K562 (cell line): ENCODE results near the gene PRICKLE3. TPM values are rescaled to one million over a fixed set of nuclear protein-coding genes. Genes with fewer than 3 reads are reported as not detected.

Experiments
- ATF7 ChIP-seq: fragments of 450-650 bp; IDR thresholded peaks from 2 replicates; pipeline ENCODE4 v1.7.1; 2014; ENCODE audit warnings: mild to moderate bottlenecking, moderate library complexity
- HNRNPLL ChIP-seq: fragments of 200-400 bp; formaldehyde crosslinking; IDR thresholded peaks from 2 replicates; pipeline ENCODE4 v1.6.1; 2017; ENCODE audit warnings: low read length, low read depth, mild to moderate bottlenecking; ENCODE audit not compliant: poor library complexity, severe bottlenecking
- MLLT1 ChIP-seq, 2 experiments: fragments of 450-650 bp; IDR thresholded peaks; 2 replicates each; pipeline ENCODE4 v1.6.1; 2016
- NFATC3 ChIP-seq: fragments of 450-650 bp; IDR thresholded peaks from 2 replicates; pipeline ENCODE4 v1.6.1; 2017; ENCODE audit warnings: mild to moderate bottlenecking
- RBFOX2 ChIP-seq: fragments of 200-400 bp; formaldehyde crosslinking; IDR thresholded peaks from 2 replicates; pipeline ENCODE4 v1.6.1; 2017; ENCODE audit warnings: low read depth, mild to moderate bottlenecking, low read length, moderate library complexity
- RHOXF2B ChIP-seq: fragments of 250-450 bp; sonication (Bioruptor Pico); conservative IDR thresholded peaks from 2 replicates; pipeline ENCODE4 v1.5.1; 2021
- SAFB ChIP-seq: fragments of 200-400 bp; formaldehyde crosslinking; IDR thresholded peaks from 2 replicates; pipeline ENCODE4 v1.6.1; 2017; ENCODE audit warnings: low read depth, low read length, borderline replicate concordance
- SMARCA5 ChIP-seq: fragments of 450-650 bp; IDR thresholded peaks from 2 replicates; pipeline ENCODE4 v1.6.1; 2016
- SRSF7 ChIP-seq: fragments of 200-400 bp; formaldehyde crosslinking; optimal IDR thresholded peaks from 2 replicates; pipeline ENCODE3; 2017; ENCODE audit warnings: mild to moderate bottlenecking, low read depth, low read length
- STAT5A ChIP-seq: IDR thresholded peaks from 2 replicates; pipeline ENCODE4 v1.6.1; 2012; ENCODE audit warnings: low read length, inconsistent platforms, borderline replicate concordance
- TBL1XR1 ChIP-seq, 2 experiments: IDR thresholded peaks; 2 replicates each; pipeline ENCODE4 v1.6.1; 2012; ENCODE audit warnings: improper control_type of control experiment in 2 of 2, low read length in 2 of 2, mild to moderate bottlenecking in 1 of 2
- ZNF316 ChIP-seq: fragments of 450-650 bp; IDR thresholded peaks from 2 replicates; pipeline ENCODE4 v1.6.1; 2016
- ZNF707 ChIP-seq: fragments of 250-450 bp; sonication (Bioruptor Pico); conservative IDR thresholded peaks from 2 replicates; pipeline ENCODE4 v1.8.0; 2022; ENCODE audit warnings: inconsistent platforms, mild to moderate bottlenecking, moderate library complexity
- polyA plus RNA-seq, 8 experiments: library from polyadenylated mRNA; depleted of rRNA in 4 of 8; stranded (reverse) in 5 of 8; unstranded in 3 of 8; fragments of >200 nt; fragmentation: Nextera tagmentation in 2 of 8; fragmentation: Illumina TruSeq in 1 of 8; extraction: Ambion mirVana in 2 of 8; extraction: Trizol in 1 of 8; gene quantifications; 2 replicates each; pipeline versions ENCODE4 v1.2.1 to v1.2.3, GENCODE V29; 2011 to 2014; ENCODE audit warnings: inconsistent platforms in 1 of 8, missing spikeins in 1 of 8
- total RNA-seq, 7 experiments: library from RNA; depleted of rRNA in 6 of 7; stranded (reverse); fragments of >200 nt in 6 of 7; fragmentation: Illumina TruSeq in 2 of 7; extraction: Trizol in 2 of 7; gene quantifications; 2 replicates each; pipeline versions ENCODE4 v1.2.1 to v1.2.3, GENCODE V29; 2011 to 2021; ENCODE audit warnings: low replicate concordance in 1 of 7
- TF ChIP-seq, protein P1 (sequence below), 2 experiments: fragments of 450-650 bp; IDR thresholded peaks; 2 replicates each; pipeline ENCODE4 v1.6.1; 2016; ENCODE audit warnings: mild to moderate bottlenecking in 2 of 2, borderline replicate concordance in 1 of 2, low read depth in 1 of 2, moderate library complexity in 1 of 2
- TF ChIP-seq, protein P2 (sequence below): fragments of 250-450 bp; sonication (Bioruptor Pico); IDR thresholded peaks from 2 replicates; pipeline ENCODE4 v1.5.0; 2022; ENCODE audit warnings: mild to moderate bottlenecking

The PRICKLE3 gene
- total and polyA plus RNA-seq, 9 of the 15 experiments (the other 6 are each of a cell fraction or from before 2014, with no cell fraction given) = 1.1 to 44.3 (median 14.0) TPM

DNA sequence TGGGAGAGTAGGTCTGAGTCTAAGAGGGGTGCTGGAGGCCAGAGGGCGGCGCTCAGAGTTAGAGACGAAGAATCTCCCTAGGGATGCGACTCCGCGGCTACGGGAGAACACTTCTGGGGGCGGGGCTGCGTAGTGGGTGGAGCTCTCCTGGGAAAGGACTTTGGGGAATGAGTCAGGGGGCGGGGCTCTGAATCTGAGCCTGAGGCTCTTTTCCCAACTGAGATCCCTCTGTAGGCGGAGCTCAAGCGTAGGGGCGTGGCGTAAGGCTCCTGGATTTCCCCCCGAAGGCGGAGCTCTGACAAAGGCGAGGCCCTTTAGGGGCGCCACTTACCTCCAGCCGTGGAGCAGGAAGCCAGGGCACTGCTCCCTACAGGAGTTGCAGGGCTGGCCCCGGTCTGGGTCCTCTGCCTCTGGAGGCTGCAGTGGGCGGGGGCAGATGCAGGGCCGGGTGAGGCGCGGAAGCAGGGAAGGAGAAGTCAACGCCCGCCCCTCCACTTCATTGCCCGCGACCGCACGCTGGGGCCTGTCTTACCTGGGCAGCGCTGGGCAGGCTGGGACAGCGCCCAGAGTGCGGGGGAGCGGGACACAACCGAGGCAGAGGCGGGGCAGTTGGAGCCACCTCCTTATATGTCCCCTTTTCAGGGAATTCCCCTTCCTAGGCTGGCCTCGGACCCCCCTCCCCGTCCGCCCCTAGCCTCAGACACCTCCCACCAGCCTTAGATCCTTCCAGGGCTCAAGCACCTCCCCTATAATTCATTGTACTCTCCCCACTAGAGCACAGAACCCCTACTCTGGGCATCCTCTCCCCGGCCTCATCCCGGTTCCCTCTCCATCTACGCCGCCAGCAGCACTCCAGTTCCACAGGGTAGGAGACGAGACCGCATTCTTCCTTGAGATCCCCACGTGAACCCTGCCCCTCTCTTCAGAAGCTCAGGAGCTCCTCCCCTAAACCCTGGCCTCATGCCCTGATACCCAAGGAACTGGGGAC lies 1.6 kb downstream of the PRICKLE3 start (continued):
- TF ChIP-seq, protein P1, sequence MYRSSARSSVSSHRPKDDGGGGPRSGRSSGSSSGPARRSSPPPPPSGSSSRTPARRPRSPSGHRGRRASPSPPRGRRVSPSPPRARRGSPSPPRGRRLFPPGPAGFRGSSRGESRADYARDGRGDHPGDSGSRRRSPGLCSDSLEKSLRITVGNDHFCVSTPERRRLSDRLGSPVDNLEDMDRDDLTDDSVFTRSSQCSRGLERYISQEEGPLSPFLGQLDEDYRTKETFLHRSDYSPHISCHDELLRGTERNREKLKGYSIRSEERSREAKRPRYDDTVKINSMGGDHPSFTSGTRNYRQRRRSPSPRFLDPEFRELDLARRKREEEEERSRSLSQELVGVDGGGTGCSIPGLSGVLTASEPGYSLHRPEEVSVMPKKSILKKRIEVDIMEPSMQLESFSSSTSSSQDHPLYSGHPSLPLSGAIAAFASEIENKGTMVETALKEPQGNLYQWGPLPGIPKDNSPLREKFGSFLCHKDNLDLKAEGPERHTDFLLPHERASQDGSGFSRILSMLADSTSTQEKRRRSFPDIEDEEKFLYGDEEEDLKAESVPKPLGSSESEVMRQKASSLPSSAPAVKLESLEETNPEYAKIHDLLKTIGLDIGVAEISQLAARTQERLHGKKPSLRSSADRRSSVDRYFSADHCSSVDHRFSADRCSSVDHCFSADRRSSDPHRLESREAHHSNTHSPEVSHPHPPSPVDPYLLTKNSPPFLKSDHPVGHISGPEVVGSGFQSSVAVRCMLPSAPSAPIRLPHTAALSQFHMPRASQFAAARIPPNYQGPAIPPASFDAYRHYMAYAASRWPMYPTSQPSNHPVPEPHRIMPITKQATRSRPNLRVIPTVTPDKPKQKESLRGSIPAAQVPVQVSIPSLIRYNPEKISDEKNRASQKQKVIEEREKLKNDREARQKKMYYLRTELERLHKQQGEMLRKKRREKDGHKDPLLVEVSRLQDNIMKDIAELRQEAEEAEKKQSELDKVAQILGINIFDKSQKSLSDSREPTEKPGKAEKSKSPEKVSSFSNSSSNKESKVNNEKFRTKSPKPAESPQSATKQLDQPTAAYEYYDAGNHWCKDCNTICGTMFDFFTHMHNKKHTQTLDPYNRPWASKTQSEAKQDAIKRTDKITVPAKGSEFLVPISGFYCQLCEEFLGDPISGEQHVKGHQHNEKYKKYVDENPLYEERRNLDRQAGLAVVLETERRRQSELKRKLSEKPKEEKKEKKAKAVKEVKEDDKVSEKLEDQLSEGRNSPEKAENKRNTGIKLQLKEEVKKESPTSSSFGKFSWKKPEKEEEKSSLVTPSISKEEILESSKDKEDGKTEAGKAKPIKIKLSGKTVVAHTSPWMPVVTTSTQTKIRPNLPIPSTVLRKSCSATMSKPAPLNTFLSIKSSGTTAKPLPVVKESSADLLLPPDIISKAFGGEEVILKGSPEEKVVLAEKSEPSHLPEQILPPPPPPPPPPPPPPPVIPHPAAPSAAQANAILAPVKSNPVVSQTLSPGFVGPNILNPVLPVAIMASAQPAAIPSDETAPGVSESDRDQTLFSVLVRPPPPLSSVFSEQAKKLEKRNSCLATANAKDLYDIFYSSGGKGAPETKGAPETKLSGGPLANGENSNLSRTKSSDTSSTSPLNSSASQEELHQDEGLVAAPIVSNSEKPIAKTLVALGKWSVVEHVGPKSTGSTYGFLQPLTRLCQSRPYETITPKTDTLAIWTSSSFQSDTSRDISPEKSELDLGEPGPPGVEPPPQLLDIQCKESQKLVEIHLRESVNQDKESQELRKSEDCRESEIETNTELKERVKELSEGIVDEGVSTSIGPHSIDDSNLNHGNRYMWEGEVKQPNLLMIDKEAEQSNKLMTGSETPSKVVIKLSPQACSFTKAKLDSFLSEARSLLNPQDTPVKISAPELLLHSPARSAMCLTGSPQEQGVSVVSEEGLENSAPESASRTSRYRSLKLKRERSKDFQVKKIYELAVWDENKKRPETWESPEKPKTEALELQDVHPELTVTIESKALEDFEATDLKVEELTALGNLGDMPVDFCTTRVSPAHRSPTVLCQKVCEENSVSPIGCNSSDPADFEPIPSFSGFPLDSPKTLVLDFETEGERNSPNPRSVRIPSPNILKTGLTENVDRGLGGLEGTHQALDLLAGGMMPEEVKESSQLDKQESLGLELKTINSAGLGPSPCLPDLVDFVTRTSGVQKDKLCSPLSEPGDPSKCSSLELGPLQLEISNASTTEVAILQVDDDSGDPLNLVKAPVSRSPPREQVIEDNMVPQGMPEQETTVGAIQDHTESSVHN (IDR thresholded peaks at IDR 0.05; ENCODE audit: borderline replicate concordance in 1 of 2, low read depth in 1 of 2) = no peak
- TF ChIP-seq, protein P2, sequence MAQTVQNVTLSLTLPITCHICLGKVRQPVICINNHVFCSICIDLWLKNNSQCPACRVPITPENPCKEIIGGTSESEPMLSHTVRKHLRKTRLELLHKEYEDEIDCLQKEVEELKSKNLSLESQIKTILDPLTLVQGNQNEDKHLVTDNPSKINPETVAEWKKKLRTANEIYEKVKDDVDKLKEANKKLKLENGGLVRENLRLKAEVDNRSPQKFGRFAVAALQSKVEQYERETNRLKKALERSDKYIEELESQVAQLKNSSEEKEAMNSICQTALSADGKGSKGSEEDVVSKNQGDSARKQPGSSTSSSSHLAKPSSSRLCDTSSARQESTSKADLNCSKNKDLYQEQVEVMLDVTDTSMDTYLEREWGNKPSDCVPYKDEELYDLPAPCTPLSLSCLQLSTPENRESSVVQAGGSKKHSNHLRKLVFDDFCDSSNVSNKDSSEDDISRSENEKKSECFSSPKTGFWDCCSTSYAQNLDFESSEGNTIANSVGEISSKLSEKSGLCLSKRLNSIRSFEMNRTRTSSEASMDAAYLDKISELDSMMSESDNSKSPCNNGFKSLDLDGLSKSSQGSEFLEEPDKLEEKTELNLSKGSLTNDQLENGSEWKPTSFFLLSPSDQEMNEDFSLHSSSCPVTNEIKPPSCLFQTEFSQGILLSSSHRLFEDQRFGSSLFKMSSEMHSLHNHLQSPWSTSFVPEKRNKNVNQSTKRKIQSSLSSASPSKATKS (CRISPR knock-in tag) = no peak
- TF ChIP-seq ATF7 = peak; percentile 36; the same call in 1 of the 2 replicates
- no peak for TF ChIP-seq NFATC3
- TF ChIP-seq STAT5A = no peak
- TF ChIP-seq SRSF7 = no peak
- no peak for TF ChIP-seq RHOXF2B (CRISPR knock-in tag)
- no peak for TF ChIP-seq MLLT1 (IDR thresholded peaks at IDR 0.05)
- TF ChIP-seq TBL1XR1 (IDR thresholded peaks at IDR 0.05; ENCODE audit: low read length in 2 of 2) = no peak
- TF ChIP-seq RBFOX2 = peak; percentile 69
- peak; percentile 58 for TF ChIP-seq HNRNPLL
- no peak for TF ChIP-seq ZNF316
- TF ChIP-seq ZNF707 (CRISPR knock-in tag) = no peak
- TF ChIP-seq SAFB = no peak
- no peak for TF ChIP-seq SMARCA5
